Measurements from ENCODE around the gene CBFA2T2.
"Not testable (repeated sequence)": the region's sequence is repeated elsewhere in the genome, so short reads cannot be mapped to it uniquely, and the experiment has no call there.

The CBFA2T2 gene

GRCh38 chr20:33569802-33570391 lies 80.0 kb downstream of the CBFA2T2 start:
- TF ChIP-seq CTCF (IDR thresholded peaks at IDR 0.05; ENCODE audit: low read length, missing control alignments), result no peak
- H3K4me3 ChIP-seq (replicated peaks; ENCODE audit: low read depth, low read length), result no peak overlapping the region
- DNase-seq (ENCODE audit: low read depth), result no peak

- DNase-seq (ENCODE audit: low read depth), result no peak
- no peak for TF ChIP-seq CTCF (IDR thresholded peaks at IDR 0.05; ENCODE audit: low read length, missing control alignments)
- no peak overlapping the region for H3K4me3 ChIP-seq (replicated peaks; ENCODE audit: low read depth, low read length)
These were observed 80.8 kb downstream of the CBFA2T2 start for GRCh38 chr20:33570743-33571142.

- H3K4me3 ChIP-seq (replicated peaks; ENCODE audit: low read depth, low read length); DNase-seq (ENCODE audit: low read depth): not testable (repeated sequence)
These were observed 83.4 kb downstream of the CBFA2T2 start for GRCh38 chr20:33573268-33573667.

GRCh38 chr20:33575282-33575681 lies 85.4 kb downstream of the CBFA2T2 start:
- H3K4me3 ChIP-seq (replicated peaks; ENCODE audit: low read depth, low read length), result no peak overlapping the region
- peak; percentile 42 for DNase-seq (ENCODE audit: low read depth)
- no peak for TF ChIP-seq CTCF (IDR thresholded peaks at IDR 0.05; ENCODE audit: low read length, missing control alignments)

GRCh38 chr20:33576432-33577125 lies 86.7 kb downstream of the CBFA2T2 start:
- H3K4me3 ChIP-seq (replicated peaks; ENCODE audit: low read depth, low read length), result no peak overlapping the region
- DNase-seq (ENCODE audit: low read depth), result no peak
- no peak for TF ChIP-seq CTCF (IDR thresholded peaks at IDR 0.05; ENCODE audit: low read length, missing control alignments)

- peak; percentile 15 for DNase-seq (ENCODE audit: low read depth)
- no peak overlapping the region for H3K4me3 ChIP-seq (replicated peaks; ENCODE audit: low read depth, low read length)
- no peak for TF ChIP-seq CTCF (IDR thresholded peaks at IDR 0.05; ENCODE audit: low read length, missing control alignments)
These were observed 88.6 kb downstream of the CBFA2T2 start for GRCh38 chr20:33578510-33578909.

- no peak for DNase-seq (ENCODE audit: low read depth)
- TF ChIP-seq CTCF (IDR thresholded peaks at IDR 0.05; ENCODE audit: low read length, missing control alignments), result no peak
These were observed 93.2 kb downstream of the CBFA2T2 start for GRCh38 chr20:33583143-33583542.

More at GRCh38 chr20:33583143-33583542, 93.2 kb downstream of the CBFA2T2 start:
- H3K4me3 ChIP-seq (replicated peaks; ENCODE audit: low read depth, low read length), result no peak overlapping the region
